HL-60/S4 treated with retinoic acid at 250 ng/mL for 4 days and 3 days (cell line): ENCODE results near the gene PACSIN2.
"Not testable (repeated sequence)": the region's sequence is repeated elsewhere in the genome, so short reads cannot be mapped to it uniquely, and the experiment has no call there.

Source experiments
- in situ Hi-C: fragments of 300-500 bp; cut with MboI; formaldehyde crosslinking; loops from 2 replicates; pipeline ENCODE4 v1.7.0; 2022; ENCODE audit warnings: low sequenced_read_pairs

The PACSIN2 gene

DNA sequence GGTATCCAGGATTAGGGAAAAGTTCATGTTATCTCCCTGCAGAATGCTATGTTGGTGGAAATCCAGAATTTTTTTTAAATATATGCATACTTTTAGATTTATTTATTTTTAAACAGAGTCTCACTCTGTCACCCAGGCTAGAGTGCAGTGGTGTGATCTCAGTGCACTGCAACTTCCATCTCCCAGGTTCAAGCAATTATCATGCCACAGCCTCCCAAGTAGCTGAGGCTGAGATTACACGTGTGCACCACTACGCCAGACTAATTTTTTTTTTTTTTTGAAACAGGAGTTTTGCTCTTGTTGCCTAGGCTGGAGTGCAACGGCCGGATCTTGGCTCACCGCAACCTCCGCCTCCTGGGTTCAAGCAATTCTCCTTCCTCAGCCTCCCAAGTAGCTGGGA, 2.6 kb downstream of the PACSIN2 start:
- in situ Hi-C loops = no loop called here

- in situ Hi-C loops = no loop called here
These were observed 3.9 kb downstream of the PACSIN2 start for GRCh38 chr22:43011079-43011478.

- in situ Hi-C loops = no loop called here
These were observed 5.5 kb downstream of the PACSIN2 start for GRCh38 chr22:43009444-43009843.

GRCh38 chr22:43008921-43009320, 6.0 kb downstream of the PACSIN2 start:
- in situ Hi-C loops = no loop called here

DNA sequence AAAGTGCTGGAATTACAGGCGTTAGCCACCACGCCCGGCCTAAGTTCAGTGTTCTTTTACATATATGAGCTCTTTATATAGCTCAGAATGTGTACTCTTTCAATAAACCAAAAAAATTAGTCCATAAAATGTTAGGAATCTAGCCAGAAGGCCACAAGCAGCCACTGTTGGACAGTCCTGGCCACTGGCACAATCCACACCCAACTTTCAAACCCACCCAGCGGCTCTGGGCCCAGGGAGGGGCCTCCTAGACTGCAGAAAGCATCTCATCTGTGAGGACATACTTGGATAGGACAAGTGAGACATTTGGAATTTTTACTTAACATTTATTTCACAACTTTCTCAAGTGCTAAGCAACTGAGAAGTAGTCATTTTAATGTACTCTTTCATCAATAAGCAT, 6.4 kb downstream of the PACSIN2 start:
- in situ Hi-C loops = no loop called here

DNA sequence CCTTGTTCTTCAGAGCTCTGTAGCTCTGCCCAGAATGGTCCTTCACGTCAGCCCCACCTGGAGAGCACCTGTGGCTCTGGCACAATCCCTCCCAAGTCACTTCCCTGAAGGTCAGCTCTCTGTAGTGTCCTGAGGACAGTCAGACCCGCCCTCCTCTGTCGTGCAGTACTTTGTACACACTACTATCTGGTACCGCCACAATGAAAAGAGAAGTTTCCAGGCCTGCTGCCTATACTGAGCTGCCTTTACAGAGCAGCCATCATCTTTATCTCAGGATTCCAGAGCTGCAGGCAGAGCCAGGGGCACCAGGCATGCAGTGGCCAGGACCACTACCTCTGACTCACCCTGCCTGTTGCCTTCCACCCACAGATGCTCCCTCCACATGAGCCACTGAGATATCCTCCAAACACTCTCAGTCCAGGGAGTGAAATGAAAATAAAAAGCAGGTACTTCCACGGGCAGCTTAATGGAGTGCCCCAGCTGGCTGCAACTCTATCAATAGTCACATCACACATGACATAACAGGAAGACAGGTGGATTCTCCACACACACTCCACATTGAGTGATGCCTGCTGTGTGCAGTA, 7.3 kb downstream of the PACSIN2 start:
- in situ Hi-C loops = no loop called here

- in situ Hi-C loops = no loop called here
These were observed 8.2 kb downstream of the PACSIN2 start for GRCh38 chr22:43006753-43007152.

- in situ Hi-C loops = no loop called here
These were observed 8.9 kb downstream of the PACSIN2 start for GRCh38 chr22:43006016-43006505.

DNA sequence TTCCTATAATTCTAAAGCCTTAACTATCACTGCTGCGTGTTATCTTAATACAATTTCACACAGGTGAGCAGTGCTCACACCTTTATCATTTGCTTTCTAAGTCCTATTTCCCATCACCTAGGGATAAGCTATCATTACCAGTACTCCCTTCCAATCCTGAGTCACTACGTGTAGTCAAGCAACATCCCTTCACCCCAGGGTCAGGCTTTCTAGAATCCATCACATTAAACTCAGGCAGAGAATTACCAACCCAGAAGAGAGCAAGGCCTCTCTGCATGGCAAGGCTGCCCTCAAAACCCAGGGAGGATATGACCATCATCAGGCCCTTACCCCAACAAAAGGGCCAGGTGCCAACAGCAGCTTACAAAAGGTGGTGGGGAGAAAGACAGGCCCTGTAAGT, 9.8 kb downstream of the PACSIN2 start:
- in situ Hi-C loops = no loop called here

DNA sequence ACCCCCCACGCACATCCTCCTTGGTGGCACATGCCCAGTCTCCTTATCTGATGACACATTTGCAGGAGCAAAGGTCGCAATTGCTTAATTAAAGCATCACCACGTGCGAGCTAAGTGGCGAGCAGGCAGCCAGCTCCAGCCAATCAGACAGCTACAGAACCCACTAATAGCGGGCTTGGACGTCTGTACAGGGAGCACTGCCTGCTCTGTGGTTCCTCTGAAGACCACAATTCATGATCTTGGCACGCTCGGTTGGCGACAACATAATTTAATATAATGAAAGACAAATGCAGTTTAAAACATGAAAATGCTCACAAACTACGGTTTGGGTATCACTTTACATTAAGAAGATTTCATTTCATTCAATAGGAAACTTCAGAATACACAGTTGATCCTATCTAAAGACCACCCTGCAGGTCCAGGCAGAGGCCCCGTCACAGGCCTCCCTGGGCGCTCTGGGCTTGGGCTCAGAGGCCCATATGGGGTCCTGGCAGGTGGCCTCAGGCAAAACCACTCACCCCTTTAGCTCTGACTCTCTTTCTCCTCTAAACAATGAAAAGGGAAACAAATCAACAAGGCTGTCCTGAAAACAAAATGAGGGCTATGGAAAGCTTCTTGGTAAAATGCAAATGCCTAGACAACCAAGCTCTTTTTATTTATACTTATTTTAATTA, 10.4 kb downstream of the PACSIN2 start:
- in situ Hi-C loops = no loop called here

- in situ Hi-C loops = no loop called here
These were observed 12.8 kb downstream of the PACSIN2 start for GRCh38 chr22:43002202-43002586.

GRCh38 chr22:43001271-43002201, 13.4 kb downstream of the PACSIN2 start:
- in situ Hi-C loops = no loop called here

- in situ Hi-C loops = no loop called here
These were observed 14.3 kb downstream of the PACSIN2 start for GRCh38 chr22:43000441-43001175.

GRCh38 chr22:42997582-42998090, 17.3 kb downstream of the PACSIN2 start:
- in situ Hi-C loops = no loop called here

DNA sequence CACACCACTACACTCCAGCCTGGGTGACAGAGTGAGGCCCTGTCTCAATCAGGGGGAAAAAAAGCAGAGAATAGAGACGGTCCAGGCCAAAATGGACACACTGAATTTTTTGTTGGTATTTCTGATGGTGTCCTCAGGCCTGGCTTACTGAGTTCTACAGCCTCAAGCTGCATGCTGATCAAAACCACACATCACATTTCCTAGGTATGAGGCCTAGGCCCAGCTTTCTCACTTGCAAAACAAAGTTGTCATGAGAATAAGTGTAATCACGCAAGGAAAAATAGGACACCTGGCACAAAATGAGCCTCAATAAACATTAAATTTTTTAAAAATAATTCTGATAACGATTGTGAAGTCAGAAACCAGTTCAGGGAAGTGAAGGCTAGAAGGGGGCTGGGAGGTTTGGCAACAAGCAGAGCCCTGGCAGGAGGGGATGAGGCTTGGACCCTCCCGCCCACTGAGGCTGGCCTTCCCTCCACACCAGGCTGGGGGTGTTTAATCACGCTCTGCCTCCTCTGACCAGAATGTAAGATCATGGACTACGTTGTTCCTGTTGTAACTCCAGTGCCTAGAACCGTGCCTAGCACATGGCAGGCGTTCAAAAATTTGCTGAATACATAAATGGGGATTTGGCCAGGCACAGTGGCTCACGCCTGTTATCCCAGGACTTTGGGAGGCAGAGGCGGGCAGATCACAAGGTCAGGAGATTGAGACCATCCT, 18.1 kb downstream of the PACSIN2 start:
- in situ Hi-C loops = no loop called here

- in situ Hi-C loops = not testable (repeated sequence)
These were observed 19.3 kb downstream of the PACSIN2 start for GRCh38 chr22:42995654-42996053.

DNA sequence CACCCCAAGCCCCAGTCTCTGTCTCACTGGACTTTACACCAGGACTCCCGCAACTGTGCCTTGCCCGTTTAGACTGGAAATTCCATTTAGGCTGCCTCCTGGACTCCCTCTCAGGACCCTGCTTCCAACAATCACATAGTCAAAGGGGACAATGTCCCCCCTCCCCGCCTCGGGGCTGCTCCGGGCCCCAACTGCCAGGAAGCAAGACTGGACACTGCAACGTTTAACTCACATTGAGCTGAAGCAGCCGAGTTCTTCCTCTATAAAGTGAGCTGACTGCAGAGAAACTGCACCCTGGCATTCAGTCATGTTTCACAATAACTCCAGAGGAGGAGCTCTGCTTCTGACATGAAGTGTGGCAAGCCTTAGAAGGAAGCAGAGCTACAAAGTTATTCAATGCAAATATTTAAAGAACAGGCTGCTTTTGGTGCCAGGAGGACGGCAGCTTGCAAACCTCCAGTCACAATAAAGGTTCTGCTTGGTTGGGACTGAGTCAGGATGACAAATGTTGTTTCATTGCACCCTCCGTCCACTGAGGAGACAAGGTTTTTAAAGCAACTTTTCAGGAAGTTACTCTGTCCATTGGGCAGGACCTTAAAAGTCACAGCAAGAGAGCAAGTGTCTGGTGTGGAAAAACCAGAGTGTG, 19.9 kb downstream of the PACSIN2 start:
- in situ Hi-C loops = no loop called here

- in situ Hi-C loops = no loop called here
These were observed 20.6 kb downstream of the PACSIN2 start for GRCh38 chr22:42994276-42994916.

GRCh38 chr22:42993651-42994275, 21.2 kb downstream of the PACSIN2 start:
- in situ Hi-C loops = no loop called here
